Measurements from ENCODE around the gene GLB1L3.
A peak's percentile ranks its signal among the peaks of the same experiment; 100 is the strongest.
"Not testable (repeated sequence)": the region's sequence is repeated elsewhere in the genome, so short reads cannot be mapped to it uniquely, and the experiment has no call there.

The GLB1L3 gene

DNA sequence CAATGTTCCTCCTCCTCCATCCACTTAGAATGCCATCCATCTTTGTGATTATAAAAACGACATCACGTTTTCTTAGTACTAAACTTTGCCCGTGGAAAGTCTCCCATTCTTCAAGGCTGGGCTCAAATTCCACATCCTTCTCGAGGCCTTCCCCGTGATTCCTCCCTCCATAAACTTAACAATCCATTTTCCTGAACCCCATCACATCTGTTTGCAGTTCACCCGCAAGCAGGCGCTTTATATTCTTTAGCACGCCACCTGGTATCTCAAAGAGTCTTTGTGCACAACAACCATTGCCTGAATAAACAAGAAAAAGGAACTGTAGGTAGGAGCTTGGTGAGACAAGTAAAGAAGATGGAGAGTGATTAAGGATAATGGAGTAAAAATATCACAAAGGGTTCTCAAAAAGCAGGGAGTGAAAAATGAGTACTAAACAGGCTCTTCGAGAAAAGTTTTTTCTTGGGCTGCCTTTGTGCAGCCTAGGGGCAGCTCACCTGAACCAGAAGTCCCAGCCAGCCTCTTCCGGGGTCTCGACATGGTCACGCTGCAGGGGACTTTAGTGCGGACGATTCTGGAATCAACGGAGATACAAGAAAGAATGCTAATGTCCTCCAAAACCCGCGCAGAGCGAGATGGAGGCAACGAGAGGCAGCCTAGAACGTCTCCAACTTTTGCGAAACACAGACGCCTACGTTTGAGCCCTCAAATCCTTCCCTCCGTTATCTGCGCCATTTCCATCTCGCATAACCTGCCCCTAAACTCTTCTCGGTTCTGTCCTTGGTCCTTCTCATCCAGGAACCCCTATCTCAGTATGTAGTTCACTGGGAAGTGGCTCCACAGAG is 23.6 kb upstream of the GLB1L3 start:
- DNase-seq = no peak

DNA sequence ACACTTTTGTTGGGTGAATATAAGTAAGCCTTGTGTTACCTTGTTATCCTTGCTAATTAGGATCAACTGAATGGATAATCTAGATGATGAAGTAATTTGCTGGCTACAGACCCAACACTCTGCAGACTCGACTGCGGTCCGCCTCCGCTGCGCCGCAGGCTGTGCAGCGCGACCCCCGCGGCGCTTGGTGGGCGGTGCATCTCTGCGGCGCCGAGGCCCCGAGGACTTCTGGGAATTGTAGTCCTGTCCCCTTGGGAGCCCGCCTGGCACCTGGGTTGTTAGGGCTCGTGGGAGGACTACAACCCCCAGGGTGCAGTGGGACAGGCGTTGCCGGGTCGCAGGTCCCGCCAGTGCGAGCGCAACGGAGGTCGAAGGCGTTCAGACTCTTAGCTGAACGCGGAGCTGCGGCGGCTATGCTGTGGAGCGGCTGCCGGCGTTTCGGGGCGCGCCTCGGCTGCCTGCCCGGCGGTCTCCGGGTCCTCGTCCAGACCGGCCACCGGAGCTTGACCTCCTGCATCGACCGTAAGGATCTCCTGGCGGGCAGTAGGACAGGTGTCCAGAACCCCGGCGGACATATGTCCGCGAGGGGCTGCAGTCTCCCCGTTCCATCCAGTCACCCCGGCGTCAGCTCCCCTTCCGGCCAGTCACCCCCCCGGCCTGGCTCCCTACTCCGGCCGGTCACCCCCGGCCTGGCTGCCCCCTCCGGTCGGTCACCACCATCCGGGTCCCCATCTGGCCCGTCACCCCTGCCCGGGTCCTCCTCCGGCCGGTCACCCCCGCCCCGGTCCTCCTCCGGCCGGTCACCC is 22.8 kb upstream of the GLB1L3 start, which contains the start of the genes ACAD8 and THYN1:
Gene ACAD8 (plus strand): TSS at position 381 of the 806 bp plus-strand sequence. CDS start 33 bp downstream, at position 414.
Gene THYN1 (minus strand): TSS at position 165 of the 806 bp plus-strand sequence. CDS start 470 bp downstream, outside the sequence.
- peak; percentile 85 for DNase-seq

DNA sequence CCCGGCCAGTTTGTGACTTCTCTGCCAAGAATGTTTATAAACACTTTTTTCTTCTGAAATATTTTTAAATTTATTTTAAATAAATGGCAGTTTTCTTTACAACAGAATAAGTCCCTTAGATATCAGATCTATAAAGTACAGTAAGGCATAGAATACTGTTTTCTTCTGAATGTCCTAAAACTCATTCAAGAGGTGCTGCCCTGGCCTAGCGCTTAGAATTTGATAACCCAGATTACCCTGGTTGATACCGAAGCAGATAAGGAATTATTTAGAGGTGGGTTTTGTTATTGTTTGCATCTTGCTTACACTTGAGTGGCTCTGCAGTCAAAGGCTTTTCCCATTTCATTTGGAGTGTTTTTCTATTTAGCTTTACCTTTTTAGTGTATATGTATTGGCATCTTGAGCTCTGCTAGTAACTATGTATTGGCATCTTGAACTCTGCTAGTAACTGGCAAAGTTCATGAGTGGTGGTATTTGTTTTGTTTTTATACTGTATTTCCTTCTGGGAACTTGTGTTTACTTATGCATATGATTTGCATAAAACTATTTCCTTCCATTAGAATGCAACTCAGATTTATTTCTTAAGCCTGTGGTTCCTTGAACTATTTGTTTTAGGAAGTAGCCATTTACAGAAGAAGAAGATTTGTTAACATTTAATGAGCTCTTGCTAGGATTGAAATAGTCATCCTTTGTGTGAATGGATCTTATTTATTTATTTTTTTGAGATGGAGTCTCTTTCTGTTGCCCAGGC is 21.6 kb upstream of the GLB1L3 start:
- DNase-seq = no peak

DNA sequence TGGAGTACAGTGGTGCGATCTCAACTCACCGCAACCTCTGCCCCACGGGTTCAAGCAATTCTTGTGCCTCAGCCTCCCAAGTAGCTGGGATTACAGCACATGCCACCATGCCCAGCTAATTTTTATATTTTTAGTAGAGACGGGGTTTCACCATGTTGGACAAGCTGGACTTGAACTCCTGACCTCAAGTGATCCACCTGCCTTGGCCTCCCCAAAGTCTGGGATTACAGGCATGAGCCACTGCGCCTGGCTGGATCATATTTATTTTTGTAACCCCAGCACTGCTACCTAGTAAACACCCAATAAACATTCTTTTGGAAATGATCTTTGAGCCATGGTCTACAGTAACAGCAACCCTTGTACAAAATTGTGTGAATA is 21.0 kb upstream of the GLB1L3 start:
- DNase-seq = not testable (repeated sequence)

GRCh38 chr11:134257101-134257500 is 19.1 kb upstream of the GLB1L3 start:
- DNase-seq = no peak

GRCh38 chr11:134258577-134258976 is 17.6 kb upstream of the GLB1L3 start:
- no peak for DNase-seq

DNA sequence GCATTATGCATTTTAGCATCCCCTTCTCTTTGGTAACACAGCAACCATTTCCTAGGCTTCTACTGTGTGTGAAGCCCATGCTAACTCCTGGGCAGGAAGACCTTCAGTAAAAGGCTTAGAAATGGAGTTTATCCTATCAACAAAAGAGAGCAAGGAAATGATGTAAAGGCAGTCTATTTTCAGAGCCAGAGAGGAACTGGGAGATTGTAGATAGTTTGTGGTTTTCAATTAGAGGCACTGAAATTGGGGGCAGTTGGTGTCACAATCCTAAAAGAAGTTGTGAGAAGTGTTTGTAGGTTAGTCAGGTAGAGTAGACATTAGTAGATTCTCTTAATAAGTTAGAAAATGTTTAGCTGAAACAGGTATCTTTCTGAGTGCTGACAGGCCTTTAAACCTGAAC is 15.7 kb upstream of the GLB1L3 start:
- DNase-seq = no peak

- no peak for DNase-seq
Measured at GRCh38 chr11:134260983-134261382, 15.2 kb upstream of the GLB1L3 start.

DNA sequence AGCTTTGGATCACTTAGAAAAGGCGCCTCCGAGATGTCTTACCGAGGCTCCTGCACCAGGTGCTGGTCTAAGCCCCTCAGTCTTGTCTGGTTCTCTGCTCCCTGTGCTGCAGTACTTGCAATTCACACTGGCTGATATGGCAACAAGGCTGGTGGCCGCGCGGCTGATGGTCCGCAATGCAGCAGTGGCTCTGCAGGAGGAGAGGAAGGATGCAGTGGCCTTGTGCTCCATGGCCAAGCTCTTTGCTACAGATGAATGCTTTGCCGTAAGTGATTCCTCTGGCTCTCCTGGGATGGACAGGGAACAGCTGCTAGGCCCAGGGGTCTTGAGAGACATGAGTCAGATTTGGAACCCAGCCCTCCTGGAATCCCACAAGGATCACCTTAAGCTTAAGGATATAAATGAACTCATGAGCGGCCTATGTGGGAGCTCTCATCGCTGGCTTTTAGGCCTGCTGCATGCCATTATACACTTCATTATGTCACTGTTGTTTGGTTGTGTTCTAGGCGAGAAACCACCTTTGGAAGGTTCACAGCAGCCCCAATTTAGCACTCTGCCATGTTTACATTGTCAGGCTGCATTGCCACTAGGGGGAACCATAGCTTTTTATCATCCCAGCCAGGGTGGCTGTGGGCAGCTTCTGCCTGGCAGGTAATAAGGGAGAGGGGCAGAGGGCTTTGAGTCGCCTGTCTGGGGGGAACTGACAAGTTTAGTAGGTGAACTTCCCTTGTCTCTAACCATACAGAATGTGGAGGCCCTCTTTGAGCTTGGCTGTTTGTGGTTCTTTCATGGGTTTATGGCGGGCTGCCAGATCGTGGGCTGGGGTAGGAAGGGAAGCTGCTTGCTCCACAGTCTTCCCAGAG is 14.3 kb upstream of the GLB1L3 start:
- DNase-seq = no peak

DNA sequence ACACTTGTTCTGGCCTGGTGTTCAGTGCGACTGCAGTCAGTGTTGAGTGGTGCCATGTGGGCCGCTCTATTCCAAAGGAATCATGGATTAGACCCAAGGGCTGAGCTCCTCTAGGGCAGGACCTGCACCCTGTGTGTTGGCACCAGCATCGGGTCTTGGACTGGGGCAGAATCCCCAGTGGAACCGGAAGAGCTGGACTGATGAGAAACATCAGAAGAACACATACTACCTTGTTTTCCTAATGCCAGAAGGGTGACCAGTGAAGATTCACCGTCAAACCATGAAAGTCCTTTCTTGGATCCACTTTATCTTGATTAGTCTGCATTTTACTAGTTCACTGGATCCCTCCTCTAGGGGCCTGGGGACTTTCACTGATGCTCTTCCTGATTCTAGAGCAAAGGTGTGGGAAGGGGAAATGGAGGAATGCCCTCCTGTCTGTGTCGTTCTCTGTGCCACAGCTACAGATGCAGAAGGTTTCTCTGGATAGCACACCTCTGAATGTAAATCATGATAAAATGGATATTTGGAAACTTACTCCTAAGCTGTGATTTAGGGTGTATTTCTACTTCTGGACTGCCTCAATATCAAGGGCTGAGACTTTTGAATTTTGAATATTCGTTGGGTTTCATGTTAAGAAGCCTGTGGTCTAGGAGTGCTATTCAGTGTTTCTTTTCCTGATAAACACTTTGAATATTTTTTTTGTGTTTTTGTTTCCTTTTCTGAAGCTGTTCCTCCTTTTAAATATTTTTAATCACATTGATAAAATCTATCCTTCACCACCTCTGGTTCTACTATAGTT is 11.0 kb upstream of the GLB1L3 start:
- no peak for DNase-seq

- no peak for DNase-seq
Measured at GRCh38 chr11:134266440-134266839, 9.7 kb upstream of the GLB1L3 start.

DNA sequence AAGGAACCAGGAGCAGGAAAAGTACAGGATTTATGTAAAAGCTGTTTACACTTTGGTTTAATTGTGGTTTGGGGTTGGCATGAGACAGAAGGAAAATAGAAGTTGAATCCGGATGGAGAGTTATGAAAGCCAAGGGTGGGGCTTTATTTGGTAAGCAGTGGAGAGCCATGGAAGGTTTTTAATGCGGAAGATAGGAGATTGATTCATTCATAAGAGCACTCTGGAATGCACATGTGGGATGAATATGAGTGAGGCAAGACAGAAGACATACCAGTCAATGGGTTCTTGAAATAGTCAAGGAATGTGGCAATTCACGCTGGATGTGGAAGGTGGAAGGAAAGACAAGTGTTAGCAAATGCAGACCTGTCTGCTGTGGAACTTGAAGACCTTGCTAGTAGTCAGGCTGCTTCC is 9.3 kb upstream of the GLB1L3 start:
- no peak for DNase-seq

DNA sequence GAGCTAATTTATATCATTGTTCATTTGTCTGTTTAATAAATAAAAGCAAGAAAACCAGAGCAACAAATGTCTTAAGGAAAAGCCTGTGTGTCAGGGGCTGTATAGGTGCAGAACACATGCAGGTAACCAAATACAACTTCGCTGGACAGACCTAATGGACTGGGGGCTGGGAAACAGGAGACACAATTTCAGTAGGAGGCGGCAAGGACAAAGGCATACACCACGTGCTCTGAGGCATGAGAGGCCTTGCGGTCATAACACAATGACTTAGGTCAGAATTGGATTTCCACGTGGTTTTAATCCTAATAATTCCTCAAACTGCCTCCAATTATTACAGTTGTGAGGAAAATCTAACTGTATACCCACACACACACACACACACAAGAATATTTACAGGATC is 8.7 kb upstream of the GLB1L3 start:
- no peak for DNase-seq

GRCh38 chr11:134267966-134268365 is 8.2 kb upstream of the GLB1L3 start:
- DNase-seq = no peak

DNA sequence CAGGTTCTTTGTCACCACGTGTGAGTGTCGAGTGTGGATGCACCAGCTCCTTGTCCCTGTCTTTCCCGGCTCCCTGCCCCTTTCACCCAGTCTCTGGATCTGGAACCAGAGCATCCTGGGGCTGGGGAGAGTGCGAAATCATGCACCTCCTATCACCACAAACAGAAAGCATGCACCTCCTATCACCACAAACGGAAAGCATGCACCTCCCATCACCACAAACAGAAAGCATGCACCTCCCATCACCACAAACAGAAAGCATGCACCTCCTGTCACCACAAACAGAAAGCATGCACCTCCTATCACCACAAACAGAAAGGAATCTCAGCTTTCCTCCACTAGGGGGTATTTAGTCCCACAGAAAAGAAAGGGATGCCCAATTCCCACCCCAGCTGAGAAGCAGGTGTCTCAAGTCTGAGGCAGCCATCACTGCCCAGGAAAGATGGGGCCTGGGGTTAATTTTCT is 5.9 kb upstream of the GLB1L3 start:
- DNase-seq = no peak

DNA sequence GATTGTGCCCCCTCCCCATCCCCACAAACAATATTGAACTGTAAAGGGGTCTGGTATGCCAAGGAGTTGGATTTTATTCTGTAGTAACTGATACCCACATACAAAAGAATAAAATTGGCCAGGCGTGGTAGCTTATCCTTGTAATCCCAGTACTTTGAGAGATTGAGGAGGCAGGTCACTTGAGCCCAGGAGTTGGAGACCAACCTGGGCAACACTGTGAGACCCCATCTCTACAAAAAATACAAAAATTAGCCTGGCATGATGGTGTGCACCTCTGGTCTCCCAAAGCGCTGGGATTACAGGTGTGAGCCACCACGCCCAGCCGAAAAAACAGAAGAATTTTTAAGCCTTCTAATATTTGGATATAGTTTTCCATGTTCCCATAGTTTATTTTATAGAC is 4.2 kb upstream of the GLB1L3 start:
- DNase-seq = no peak

DNA sequence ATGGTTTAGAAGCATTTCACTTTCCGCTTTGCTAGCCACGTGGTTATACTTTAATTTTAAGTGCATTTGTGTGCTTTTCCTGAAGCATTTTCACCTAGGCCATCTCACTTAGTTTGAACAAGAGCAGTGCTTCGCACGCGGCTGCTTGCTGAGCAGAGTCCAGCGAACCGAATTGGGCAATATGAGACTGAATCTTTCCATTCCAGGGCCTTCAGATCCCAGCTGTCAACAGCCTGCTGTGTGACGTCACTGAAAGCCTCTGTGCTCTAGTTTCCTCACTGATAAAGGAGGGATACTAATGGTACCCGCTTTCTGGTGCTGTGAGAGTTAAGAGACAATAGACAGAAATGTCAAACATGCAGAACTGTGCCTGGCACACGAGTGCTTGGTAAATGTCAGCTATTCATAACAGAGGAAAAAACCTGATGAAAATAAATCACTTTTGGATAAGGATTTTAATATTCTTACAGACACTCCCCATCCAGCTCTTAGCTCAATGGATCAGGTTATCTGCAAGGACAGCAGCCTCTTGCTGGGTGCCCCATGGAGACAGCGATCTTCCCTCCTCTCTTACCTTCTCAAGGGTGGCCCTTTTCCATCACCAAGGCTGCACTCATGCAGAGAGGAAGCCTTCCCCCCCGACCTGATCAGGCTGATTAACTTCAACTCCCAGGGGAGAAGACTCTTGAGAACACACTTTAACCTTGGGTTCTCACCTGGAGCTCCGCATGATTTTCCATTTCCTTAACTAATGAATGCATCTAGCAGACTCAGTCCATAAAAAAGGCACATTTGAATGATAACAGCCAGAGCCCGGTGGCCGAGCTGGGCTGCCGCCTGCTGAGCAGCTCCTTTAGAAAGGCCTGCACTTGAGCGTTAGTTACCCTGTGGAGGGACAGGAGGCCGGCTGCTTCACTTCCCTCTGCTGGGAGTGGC is 3.5 kb upstream of the GLB1L3 start:
- DNase-seq = no peak

- no peak for DNase-seq
Measured at GRCh38 chr11:134273317-134273712, 2.9 kb upstream of the GLB1L3 start.

DNA sequence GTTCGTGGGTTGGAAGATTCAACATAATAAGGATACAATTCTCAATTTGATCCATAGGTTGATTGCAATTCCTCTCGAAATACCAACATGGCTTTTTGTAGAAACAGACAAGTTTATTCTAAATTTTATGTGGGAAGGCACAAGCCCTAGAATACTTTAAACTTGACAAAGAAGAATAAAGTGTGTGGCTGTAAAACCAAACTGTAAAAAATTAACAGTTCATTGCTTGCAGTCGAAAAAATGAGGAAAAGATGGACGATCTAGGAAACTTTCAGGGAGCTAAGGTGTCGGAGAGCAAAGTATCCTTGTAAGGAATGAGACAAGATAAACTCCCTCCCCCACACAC is 1.0 kb upstream of the GLB1L3 start:
- DNase-seq = no peak
